HCT116 (cell line): Measurements from ENCODE around the gene CAMK2D.

Experiments used
- CEBPB ChIP-seq: IDR thresholded peaks from 2 replicates; pipeline ENCODE4 v1.6.1; 2012; ENCODE audit warnings: low read depth
- CTCF ChIP-seq, 3 experiments: fragments of 200-600 bp in 1 of 3; sonication (generic) in 1 of 3; IDR thresholded peaks in 2 of 3; conservative IDR thresholded peaks in 1 of 3; 2 replicates each; pipeline ENCODE4 v1.5.1; 2012 to 2017; ENCODE audit warnings: low read depth in 2 of 3, low read length in 2 of 3, antibody characterized with exemption in 1 of 3, borderline replicate concordance in 1 of 3, control low read depth in 1 of 3, mild to moderate bottlenecking in 1 of 3, mixed read lengths in 1 of 3, mixed run types in 1 of 3, moderate library complexity in 1 of 3; ENCODE audit not compliant: insufficient read depth in 1 of 3
- EGR1 ChIP-seq: IDR thresholded peaks from 2 replicates; pipeline ENCODE4 v1.6.1; 2012; ENCODE audit warnings: low read depth
- EZH2phosphoT487 ChIP-seq: fragments of 200-600 bp; IDR thresholded peaks from 2 replicates; pipeline ENCODE4 v1.6.1; 2018; ENCODE audit warnings: antibody characterized with exemption, borderline replicate concordance
- FOSL1 ChIP-seq: IDR thresholded peaks from 2 replicates; pipeline ENCODE4 v1.6.1; 2012; ENCODE audit warnings: low read depth
- MAX ChIP-seq: IDR thresholded peaks from 2 replicates; pipeline ENCODE4 v1.6.1; 2012
- POLR2A ChIP-seq: IDR thresholded peaks from 2 replicates; pipeline ENCODE4 v1.7.0; 2011; ENCODE audit warnings: borderline replicate concordance; ENCODE audit not compliant: insufficient read depth, insufficient read length; ENCODE audit errors: extremely low read depth
- POLR2AphosphoS5 ChIP-seq: IDR thresholded peaks from 2 replicates; pipeline ENCODE4 v1.6.1; 2011; ENCODE audit warnings: mild to moderate bottlenecking, low read depth, low read length, moderate library complexity
- REST ChIP-seq: IDR thresholded peaks from 2 replicates; pipeline ENCODE4 v1.6.1; 2012; ENCODE audit warnings: low read depth
- SIN3A ChIP-seq: IDR thresholded peaks from 2 replicates; pipeline ENCODE4 v1.6.1; 2012; ENCODE audit warnings: low read depth
- YY1 ChIP-seq: IDR thresholded peaks from 2 replicates; pipeline ENCODE4 v1.6.1; 2011; ENCODE audit warnings: low read length, low read depth, moderate library complexity, mild to moderate bottlenecking; ENCODE audit not compliant: insufficient replicate concordance; ENCODE audit errors: extremely low read depth
- ZFX ChIP-seq: fragments of 450-650 bp; IDR thresholded peaks from 2 replicates; pipeline ENCODE4 v1.6.1; 2017
- ZNF274 ChIP-seq: fragments of 200-500 bp; sonication (Bioruptor generic); IDR thresholded peaks from 2 replicates; pipeline ENCODE4 v1.6.1; 2014; ENCODE audit warnings: mild to moderate bottlenecking, low read depth, low read length, inconsistent platforms

- no peak for TF ChIP-seq CTCF (IDR thresholded peaks at IDR 0.05 in 2 of 3, conservative IDR thresholded peaks at IDR 0.05 in 1 of 3; ENCODE audit: borderline replicate concordance in 1 of 3, insufficient read depth in 1 of 3, low read depth in 2 of 3, low read length in 2 of 3)
- no peak for TF ChIP-seq MAX
- TF ChIP-seq POLR2AphosphoS5, result no peak
- no peak for TF ChIP-seq POLR2A
- TF ChIP-seq EGR1, result peak; percentile 48; the same call in 1 of the 2 replicates
- no peak for TF ChIP-seq ZFX
- no peak for TF ChIP-seq REST
- no peak for TF ChIP-seq EZH2phosphoT487
- no peak for TF ChIP-seq FOSL1
- TF ChIP-seq ZNF274, result no peak
- no peak for TF ChIP-seq CEBPB
- no peak for TF ChIP-seq SIN3A
- TF ChIP-seq YY1, result no peak
Measured at GRCh38 chr4:113461281-113461680, 300.3 kb downstream of the CAMK2D start.
